ENCODE measurements around the gene ZNF212. TPM values are rescaled to one million over a fixed set of nuclear protein-coding genes. Genes with fewer than 3 reads are reported as not detected.

The ZNF212 gene
- total and polyA plus RNA-seq, 2 donors (not counting 3 experiments of a cell fraction or from before 2014, with no cell fraction given), result 3.6 to 9.0 TPM

DNA sequence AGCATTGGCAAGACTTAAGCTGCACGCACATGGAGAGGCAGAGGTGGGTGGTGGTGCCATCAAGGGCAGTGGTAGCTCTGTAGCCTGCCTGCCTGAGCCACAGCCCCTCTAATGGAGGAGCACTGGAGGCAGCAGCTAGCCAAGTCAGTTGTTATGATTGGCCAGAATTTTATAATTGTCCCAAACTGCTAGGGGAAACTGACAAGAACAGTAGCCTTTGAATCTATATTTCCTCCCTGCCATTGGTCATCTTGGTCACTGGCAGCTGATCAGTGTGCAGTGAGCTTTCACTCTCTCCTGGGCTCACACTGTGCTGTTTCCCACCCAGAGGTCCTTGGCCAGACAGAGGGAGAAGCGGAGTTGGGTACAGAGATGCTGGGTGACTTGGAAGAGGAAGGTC lies 12.9 kb downstream of the ZNF212 start:
- dilution Hi-C loops (cut with MboI; ENCODE audit: extremely low pct_ligation_motif_present, low sequenced_read_pairs), result no loop called here
- CTCF ChIA-PET, result interaction anchor here (0.7 to 1.8 kb wide), 2 partner anchors 9 to 690 kb away, joined by 3 to 6 read pairs; partner anchors contain the start of gene ZNF783
- DNase-seq (ENCODE audit: low read depth, low spot score) (no peak), FAIRE-seq (no peak)
- BruUV-seq (replicated peaks), result no TSS peak
- intact Hi-C loops (cut with micrococcal nuclease), result no loop called here
- H3K27ac ChIP-seq (ENCODE audit: insufficient read depth, low read depth, low read length), result no peak overlapping the region
- peaks cover 10% of the 10 kb centered on the region for H3K79me2 ChIP-seq (ENCODE audit: control insufficient read depth, insufficient read depth, low read length)
- H4K20me1 ChIP-seq (replicated peaks; ENCODE audit: control insufficient read depth, extremely low read depth, insufficient read depth, low read length), result peaks cover 5% of the 10 kb centered on the region
- H2AFZ ChIP-seq (ENCODE audit: low read depth, low read length), result no peak overlapping the region
- H3K27me3 ChIP-seq (ENCODE audit: control insufficient read depth in 2 of 2, insufficient read depth in 2 of 2, low read length in 2 of 2), result no peaks in the 10 kb centered on the region
- no peaks in the 10 kb centered on the region for H3K9me3 ChIP-seq (replicated peaks; ENCODE audit: control insufficient read depth, insufficient read depth, low read length)
- H3K9me1 ChIP-seq (replicated peaks; ENCODE audit: control insufficient read depth, extremely low read depth, insufficient read depth, low read length), result no peaks in the 10 kb centered on the region
- peaks cover 13 to 32% of the 10 kb centered on the region in 2 experiments for H3K36me3 ChIP-seq (ENCODE audit: control insufficient read depth in 2 of 2, extremely low read depth in 1 of 2, insufficient read depth in 2 of 2, low read length in 2 of 2)
- POLR2A ChIA-PET, result no interaction called here
- no peak overlapping the region for H3K4me3 ChIP-seq (replicated peaks in 1 of 3; ENCODE audit: insufficient read depth in 1 of 3, low read depth in 1 of 3, low read length in 3 of 3)
- no peaks in the 10 kb centered on the region for H3K4me1 ChIP-seq (ENCODE audit: control insufficient read depth, extremely low read depth, insufficient read depth, low read length)
- TF ChIP-seq POLR2A (IDR thresholded peaks at IDR 0.05; ENCODE audit: low read depth, low read length), result no peak
- TF ChIP-seq GATA2 (IDR thresholded peaks at IDR 0.05; ENCODE audit: insufficient read depth, insufficient read length, low read depth, low read length), result no peak
- TF ChIP-seq EZH2 (IDR thresholded peaks at IDR 0.05; ENCODE audit: borderline replicate concordance, low read depth, low read length, severe bottlenecking), result no peak
- H3K4me2 ChIP-seq (ENCODE audit: insufficient read depth, low read length), result no peak overlapping the region
- no peak overlapping the region for H3K9ac ChIP-seq (replicated peaks; ENCODE audit: extremely low read depth, insufficient read depth, low read length)

- DNase-seq (ENCODE audit: low read depth, low spot score), result no peak
- no peak overlapping the region for H3K4me2 ChIP-seq (ENCODE audit: insufficient read depth, low read length)
- no peak overlapping the region for H2AFZ ChIP-seq (ENCODE audit: low read depth, low read length)
- no peak overlapping the region for H3K9ac ChIP-seq (replicated peaks; ENCODE audit: extremely low read depth, insufficient read depth, low read length)
- no peak for TF ChIP-seq POLR2AphosphoS5 (IDR thresholded peaks at IDR 0.05; ENCODE audit: insufficient read depth, low read depth, low read length)
- TF ChIP-seq, protein P1, sequence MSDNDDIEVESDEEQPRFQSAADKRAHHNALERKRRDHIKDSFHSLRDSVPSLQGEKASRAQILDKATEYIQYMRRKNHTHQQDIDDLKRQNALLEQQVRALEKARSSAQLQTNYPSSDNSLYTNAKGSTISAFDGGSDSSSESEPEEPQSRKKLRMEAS (IDR thresholded peaks at IDR 0.05; ENCODE audit: insufficient read depth, insufficient read length), result no peak
- TF ChIP-seq FOS (IDR thresholded peaks at IDR 0.05; ENCODE audit: borderline replicate concordance, insufficient read depth, low read length), result no peak
- TF ChIP-seq JUN (IDR thresholded peaks at IDR 0.05; ENCODE audit: borderline replicate concordance, insufficient read depth, insufficient read length, low read depth), result no peak
- no peak for TF ChIP-seq POLR2A (IDR thresholded peaks at IDR 0.05; ENCODE audit: low read depth, low read length)
- TF ChIP-seq GATA2 (IDR thresholded peaks at IDR 0.05; ENCODE audit: insufficient read depth, insufficient read length, low read depth, low read length), result no peak
- TF ChIP-seq CTCF (IDR thresholded peaks at IDR 0.05; ENCODE audit: extremely low read depth in 1 of 2, insufficient read depth in 1 of 2, low read depth in 1 of 2, low read length in 2 of 2), result no peak
- TF ChIP-seq EZH2 (IDR thresholded peaks at IDR 0.05; ENCODE audit: borderline replicate concordance, low read depth, low read length, severe bottlenecking), result no peak
- TF ChIP-seq MYC (IDR thresholded peaks at IDR 0.05; ENCODE audit: low read depth, low read length), result no peak
- H3K36me3 ChIP-seq (ENCODE audit: control insufficient read depth in 2 of 2, extremely low read depth in 1 of 2, insufficient read depth in 2 of 2, low read length in 2 of 2), result peaks cover 13 to 32% of the 10 kb centered on the region in 2 experiments
- no peak overlapping the region for H3K4me3 ChIP-seq (replicated peaks in 1 of 3; ENCODE audit: insufficient read depth in 1 of 3, low read depth in 1 of 3, low read length in 3 of 3)
- H3K4me1 ChIP-seq (ENCODE audit: control insufficient read depth, extremely low read depth, insufficient read depth, low read length), result no peaks in the 10 kb centered on the region
- dilution Hi-C loops (cut with MboI; ENCODE audit: extremely low pct_ligation_motif_present, low sequenced_read_pairs), result no loop called here
- no peaks in the 10 kb centered on the region for H3K9me3 ChIP-seq (replicated peaks; ENCODE audit: control insufficient read depth, insufficient read depth, low read length)
- peaks cover 2% of the 10 kb centered on the region for H3K79me2 ChIP-seq (ENCODE audit: control insufficient read depth, insufficient read depth, low read length)
- H4K20me1 ChIP-seq (replicated peaks; ENCODE audit: control insufficient read depth, extremely low read depth, insufficient read depth, low read length), result peaks cover 3% of the 10 kb centered on the region
- no peak overlapping the region for H3K27ac ChIP-seq (ENCODE audit: insufficient read depth, low read depth, low read length)
- POLR2A ChIA-PET, result no interaction called here
- no peak for FAIRE-seq
- no peaks in the 10 kb centered on the region for H3K27me3 ChIP-seq (ENCODE audit: control insufficient read depth in 2 of 2, insufficient read depth in 2 of 2, low read length in 2 of 2)
- no peaks in the 10 kb centered on the region for H3K9me1 ChIP-seq (replicated peaks; ENCODE audit: control insufficient read depth, extremely low read depth, insufficient read depth, low read length)
- intact Hi-C loops (cut with micrococcal nuclease), result no loop called here
- CTCF ChIA-PET, result no interaction called here
- no TSS peak for BruUV-seq (replicated peaks)
These were observed 14.2 kb downstream of the ZNF212 start for GRCh38 chr7:149253665-149254064.
